C4-2B (cell line): ENCODE data around the gene CHIA.

Experiments
- CTCF ChIP-seq: fragments of 450-650 bp; conservative IDR thresholded peaks from 2 replicates; pipeline ENCODE4 v1.5.1; 2017; ENCODE audit warnings: mild to moderate bottlenecking
- ZFX ChIP-seq: fragments of 450-650 bp; IDR thresholded peaks from 2 replicates; pipeline ENCODE4 v1.6.1; 2017

DNA sequence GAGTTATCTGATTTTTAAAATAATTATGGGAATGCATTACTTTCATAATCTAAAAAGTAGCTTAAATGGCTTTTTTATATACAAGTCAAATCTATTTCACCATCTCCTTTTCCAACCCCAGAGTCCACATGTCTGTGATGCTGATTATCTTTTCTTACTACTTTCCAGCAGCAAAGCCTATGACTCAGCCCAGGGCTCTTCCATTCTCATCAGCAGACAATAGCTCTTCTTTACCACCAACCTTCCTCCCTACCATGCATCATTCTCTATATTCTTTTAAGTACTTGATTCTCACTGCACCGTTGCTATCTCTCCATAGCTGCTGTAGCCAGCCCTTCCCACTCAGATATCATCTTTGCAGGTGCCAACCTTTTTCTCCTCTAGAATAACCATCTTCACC is 75.6 kb downstream of the CHIA start:
- TF ChIP-seq CTCF (no peak), ZFX (no peak)
